ENCODE results near the gene HS3ST4. TPM values are rescaled to one million over a fixed set of nuclear protein-coding genes. Genes with fewer than 3 reads are reported as not detected.

HS3ST4 gene
- total RNA-seq, 1 donor from 2014 or later: 0.32 TPM

DNA sequence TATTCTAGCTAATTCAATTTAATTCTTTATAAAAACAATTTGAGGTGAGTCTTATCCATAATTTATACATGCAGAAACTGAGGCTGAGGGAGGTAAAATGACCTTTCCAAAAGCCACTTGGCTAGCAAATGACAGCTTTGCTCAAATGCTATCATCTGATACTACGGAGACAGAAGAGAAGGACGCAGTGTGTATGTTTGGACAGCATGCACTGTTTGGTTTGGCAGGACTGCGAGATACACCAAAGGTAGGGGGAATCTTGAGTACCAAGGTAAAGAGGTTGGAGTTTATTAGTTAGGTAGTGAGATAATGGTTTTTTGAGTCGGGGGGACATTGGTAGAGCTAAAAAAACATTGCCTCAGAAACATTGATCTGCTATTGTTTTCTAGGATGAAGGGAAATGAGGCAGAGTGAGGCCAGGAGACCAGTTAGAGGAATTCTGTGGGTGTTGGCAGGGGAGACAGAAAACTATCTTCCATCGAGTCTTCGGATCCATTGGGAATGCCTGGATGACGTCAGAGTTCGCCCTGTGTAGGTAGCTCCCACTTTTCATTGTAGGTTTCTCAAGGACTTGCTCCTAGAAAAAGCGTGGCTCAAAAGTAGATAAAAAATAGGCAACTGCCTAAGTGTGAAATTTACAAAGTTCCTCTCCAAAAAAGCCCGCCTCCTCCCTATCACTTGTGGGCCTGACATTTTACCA lies 2.5 kb upstream of the HS3ST4 start:
- intact Hi-C loops (cut with DNase I): no loop called here
- H3K27me3 ChIP-seq: peaks cover 43% of the 10 kb centered on the region
- TF ChIP-seq, protein P1, sequence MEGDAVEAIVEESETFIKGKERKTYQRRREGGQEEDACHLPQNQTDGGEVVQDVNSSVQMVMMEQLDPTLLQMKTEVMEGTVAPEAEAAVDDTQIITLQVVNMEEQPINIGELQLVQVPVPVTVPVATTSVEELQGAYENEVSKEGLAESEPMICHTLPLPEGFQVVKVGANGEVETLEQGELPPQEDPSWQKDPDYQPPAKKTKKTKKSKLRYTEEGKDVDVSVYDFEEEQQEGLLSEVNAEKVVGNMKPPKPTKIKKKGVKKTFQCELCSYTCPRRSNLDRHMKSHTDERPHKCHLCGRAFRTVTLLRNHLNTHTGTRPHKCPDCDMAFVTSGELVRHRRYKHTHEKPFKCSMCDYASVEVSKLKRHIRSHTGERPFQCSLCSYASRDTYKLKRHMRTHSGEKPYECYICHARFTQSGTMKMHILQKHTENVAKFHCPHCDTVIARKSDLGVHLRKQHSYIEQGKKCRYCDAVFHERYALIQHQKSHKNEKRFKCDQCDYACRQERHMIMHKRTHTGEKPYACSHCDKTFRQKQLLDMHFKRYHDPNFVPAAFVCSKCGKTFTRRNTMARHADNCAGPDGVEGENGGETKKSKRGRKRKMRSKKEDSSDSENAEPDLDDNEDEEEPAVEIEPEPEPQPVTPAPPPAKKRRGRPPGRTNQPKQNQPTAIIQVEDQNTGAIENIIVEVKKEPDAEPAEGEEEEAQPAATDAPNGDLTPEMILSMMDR (IDR thresholded peaks at IDR 0.05): no peak

DNA sequence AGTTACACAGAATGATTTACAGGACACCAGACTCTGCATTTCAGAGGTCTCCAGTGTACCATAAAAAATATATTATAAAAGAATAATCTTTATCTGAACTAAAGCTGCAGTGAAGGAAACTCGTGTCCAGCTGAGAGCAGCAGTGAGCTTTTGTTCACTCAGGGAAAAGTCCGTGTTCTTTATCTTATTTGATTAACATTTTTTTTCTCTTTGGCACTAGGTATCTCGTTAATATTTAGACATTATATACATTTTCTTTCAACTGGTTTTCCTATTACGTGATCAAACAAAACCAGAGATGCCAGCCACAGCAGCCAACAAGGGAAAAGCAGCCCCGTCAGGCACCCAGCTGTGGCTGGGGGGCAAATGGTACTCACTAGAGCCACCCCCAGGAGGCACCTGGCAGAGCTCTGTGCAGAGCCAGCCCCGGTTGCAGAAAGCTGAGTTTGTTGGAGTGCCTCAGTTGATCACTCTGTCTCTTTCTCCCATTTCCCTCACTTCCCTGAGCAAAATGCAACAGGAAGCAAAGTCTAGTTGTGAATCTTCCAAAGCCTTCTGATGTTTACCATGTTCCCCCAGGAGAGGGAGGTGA lies 1.1 kb upstream of the HS3ST4 start:
- DNase-seq (no peak), ATAC-seq (no peak)
- Histone ChIP-seq H3K9me3 (no peaks in the 10 kb centered on the region), H3K27me3 (peaks cover 53% of the 10 kb centered on the region), H3K4me1 (no peaks in the 10 kb centered on the region), H3K27ac (no peak overlapping the region), H3K36me3 (no peaks in the 10 kb centered on the region), H3K4me3 (no peak overlapping the region)
- intact Hi-C loops (cut with DNase I): no loop called here
- TF ChIP-seq, protein P1 (IDR thresholded peaks at IDR 0.05): no peak

More for the DNA sequence above, 2.5 kb upstream of the HS3ST4 start:
- no peaks in the 10 kb centered on the region for H3K36me3 ChIP-seq
- no peak for DNase-seq
- H3K4me1 ChIP-seq: no peaks in the 10 kb centered on the region
- no peak for ATAC-seq
- no peak overlapping the region for H3K4me3 ChIP-seq
- no peaks in the 10 kb centered on the region for H3K9me3 ChIP-seq
- no peak overlapping the region for H3K27ac ChIP-seq

DNA sequence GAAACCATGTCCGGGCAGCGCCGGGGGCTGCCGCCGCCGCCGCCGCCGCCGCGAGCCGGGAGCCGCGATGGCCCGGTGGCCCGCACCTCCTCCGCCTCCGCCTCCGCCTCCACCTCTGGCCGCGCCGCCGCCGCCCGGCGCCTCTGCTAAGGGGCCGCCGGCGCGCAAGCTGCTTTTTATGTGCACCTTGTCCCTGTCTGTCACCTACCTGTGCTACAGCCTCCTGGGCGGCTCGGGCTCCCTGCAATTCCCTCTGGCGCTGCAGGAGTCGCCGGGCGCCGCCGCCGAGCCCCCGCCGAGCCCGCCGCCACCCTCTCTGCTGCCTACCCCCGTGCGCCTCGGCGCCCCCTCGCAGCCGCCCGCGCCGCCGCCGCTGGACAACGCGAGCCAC lies 587 bp downstream of the HS3ST4 start:
- intact Hi-C loops (cut with DNase I): no loop called here
- DNase-seq: no peak
- Histone ChIP-seq H3K36me3 (no peaks in the 10 kb centered on the region), H3K4me1 (no peaks in the 10 kb centered on the region), H3K4me3 (no peak overlapping the region), H3K27ac (no peak overlapping the region), H3K9me3 (no peaks in the 10 kb centered on the region), H3K27me3 (peaks cover 58% of the 10 kb centered on the region)
- TF ChIP-seq, protein P1 (IDR thresholded peaks at IDR 0.05): no peak
- no peak for ATAC-seq

DNA sequence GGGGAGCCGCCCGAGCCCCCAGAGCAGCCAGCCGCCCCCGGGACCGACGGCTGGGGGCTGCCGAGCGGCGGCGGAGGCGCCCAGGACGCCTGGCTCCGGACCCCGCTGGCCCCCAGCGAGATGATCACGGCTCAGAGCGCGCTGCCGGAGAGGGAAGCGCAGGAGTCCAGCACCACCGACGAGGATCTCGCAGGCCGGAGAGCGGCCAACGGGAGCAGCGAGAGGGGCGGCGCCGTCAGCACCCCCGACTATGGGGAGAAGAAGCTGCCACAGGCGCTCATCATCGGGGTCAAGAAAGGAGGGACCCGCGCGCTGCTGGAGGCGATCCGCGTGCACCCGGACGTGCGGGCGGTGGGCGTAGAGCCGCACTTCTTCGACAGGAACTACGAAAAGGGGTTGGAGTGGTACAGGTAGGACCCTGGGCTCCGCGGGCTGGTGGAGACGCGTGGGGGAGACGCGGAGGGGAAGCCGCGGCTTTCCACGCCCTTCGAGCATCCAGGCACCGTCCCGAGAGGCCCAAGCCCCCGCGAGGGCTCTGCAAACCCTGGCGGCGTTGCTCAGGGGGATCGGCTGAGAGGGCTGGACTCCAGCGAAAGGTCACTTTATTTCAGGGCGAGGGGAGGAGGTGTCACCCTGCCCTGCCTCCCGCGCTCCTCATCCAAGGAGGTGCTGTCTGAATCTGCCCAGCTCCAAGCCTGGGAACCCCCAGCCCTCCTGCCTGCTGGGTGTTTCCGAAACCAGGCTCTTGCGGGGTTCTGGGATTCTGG lies 1.2 kb downstream of the HS3ST4 start:
- Histone ChIP-seq H3K36me3 (no peaks in the 10 kb centered on the region), H3K4me1 (no peaks in the 10 kb centered on the region), H3K27me3 (peaks cover 64% of the 10 kb centered on the region), H3K9me3 (no peaks in the 10 kb centered on the region), H3K27ac (no peak overlapping the region), H3K4me3 (no peak overlapping the region)
- no peak for ATAC-seq
- TF ChIP-seq, protein P1 (IDR thresholded peaks at IDR 0.05): no peak
- no peak for DNase-seq
- intact Hi-C loops (cut with DNase I): no loop called here

DNA sequence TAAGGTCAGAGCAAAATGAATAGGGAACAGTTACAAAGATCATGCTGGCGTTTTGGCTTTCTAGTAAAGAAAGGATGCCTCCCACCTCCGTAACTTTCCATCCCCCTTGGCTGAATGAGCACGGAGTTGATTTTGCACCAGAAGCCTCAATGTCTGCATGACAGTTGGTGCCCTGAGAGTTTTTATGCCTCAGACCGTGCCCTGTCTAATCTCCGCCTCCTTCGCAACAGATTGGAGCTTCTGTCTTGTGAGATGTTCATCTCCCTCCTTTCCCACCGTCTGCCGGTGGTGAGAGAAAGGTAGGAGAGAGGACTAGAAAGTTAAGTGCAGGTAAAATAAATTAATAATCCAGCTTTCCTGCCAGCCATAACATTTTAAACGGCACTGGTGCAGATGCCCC lies 1.9 kb downstream of the HS3ST4 start:
- no peak for ATAC-seq
- Histone ChIP-seq H3K4me1 (no peaks in the 10 kb centered on the region), H3K36me3 (no peaks in the 10 kb centered on the region), H3K4me3 (no peak overlapping the region), H3K27me3 (peaks cover 71% of the 10 kb centered on the region), H3K27ac (no peak overlapping the region), H3K9me3 (no peaks in the 10 kb centered on the region)
- intact Hi-C loops (cut with DNase I): no loop called here
- no peak for DNase-seq
- TF ChIP-seq, protein P1 (IDR thresholded peaks at IDR 0.05): no peak
